ENCODE results near the gene CRELD2.

CRELD2 gene

DNA sequence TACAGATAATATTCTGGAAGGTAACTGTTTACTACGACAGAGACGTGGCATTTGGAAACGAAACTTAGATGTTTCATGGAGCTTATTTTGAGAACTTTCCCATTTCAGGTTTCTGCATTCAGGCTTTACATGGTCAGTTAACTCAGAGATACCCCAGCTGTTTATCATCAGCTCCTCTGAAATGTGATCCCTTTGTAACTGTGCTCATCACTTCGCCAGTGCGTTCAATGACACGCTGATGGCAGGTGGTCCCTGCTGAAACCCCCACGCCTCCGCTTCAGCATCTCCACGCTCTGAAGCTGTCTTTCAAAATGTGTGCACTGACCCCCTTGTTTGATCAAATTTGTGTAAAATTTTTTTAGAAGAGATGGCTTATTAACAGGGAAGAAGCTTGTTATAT is 30.7 kb upstream of the CRELD2 start:
- no peak for DNase-seq

DNA sequence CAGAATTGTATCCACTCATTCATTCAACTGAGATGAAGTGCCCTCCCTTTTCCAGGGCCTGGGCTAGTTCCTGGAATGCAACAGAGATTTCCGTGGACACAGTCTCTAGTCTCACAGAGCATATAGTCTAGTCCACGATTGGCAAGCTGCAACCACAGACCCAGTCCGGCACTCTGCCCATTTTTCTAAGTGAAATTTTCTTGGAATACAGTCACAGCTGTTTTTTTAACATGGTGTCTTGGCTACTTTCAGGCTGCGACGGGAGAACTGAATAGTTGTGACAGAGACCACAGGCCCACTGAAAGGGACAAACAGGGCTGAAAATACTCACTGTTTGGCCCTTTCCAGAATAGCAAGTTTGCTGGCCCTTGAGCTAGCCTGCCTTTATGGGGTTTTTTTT is 29.4 kb upstream of the CRELD2 start:
- no peak for DNase-seq

DNA sequence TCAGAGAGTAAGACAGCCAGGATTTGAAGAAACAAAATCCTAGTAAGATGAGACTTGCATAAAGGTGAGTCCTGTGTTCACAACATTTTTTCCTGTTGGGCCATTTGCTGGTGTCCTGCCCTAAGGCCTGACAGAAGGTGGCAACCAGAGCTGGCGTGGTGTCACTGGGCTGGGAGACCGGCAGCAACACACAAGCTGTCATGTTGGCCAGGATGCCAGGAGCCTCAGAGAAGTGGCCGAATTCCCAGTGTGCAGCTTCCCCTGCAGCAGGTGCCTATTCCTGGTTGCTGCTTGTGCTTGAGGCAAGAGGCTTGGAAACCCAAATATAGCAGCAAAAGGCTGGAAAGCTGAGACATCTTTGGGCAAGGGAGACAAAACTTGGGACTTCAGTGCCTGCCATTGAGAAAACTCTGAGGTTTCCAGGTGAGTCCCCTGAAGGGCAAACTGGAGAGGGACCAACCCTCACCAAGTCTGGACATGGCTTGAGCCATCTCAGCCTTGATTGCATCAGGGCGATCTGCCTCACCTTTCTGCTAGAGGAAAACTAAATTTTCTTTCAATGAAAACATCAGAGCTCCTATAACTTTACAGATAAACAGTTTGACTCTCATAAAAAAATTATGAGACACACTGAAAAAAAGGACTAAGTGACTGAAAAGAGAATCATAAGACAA is 26.1 kb upstream of the CRELD2 start:
- no peak for DNase-seq

DNA sequence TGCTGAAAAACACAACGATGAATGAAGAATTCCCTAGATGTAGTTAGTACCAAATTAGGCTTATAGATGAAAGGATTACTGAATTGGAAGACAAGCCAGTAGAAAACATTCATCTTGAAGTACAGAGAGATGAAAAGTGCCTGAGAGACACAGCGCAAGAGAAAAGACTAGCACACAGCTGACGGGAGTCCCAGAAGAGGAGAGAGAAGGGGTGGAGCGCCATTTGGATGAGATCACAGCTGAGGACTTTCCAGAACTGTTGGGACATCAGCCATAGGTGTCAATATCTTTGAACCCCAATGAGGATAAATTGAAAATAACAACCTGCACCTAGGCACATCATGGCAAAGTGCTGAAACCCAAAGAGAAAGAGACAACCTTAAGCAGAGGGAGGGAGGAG is 25.4 kb upstream of the CRELD2 start:
- DNase-seq: no peak

DNA sequence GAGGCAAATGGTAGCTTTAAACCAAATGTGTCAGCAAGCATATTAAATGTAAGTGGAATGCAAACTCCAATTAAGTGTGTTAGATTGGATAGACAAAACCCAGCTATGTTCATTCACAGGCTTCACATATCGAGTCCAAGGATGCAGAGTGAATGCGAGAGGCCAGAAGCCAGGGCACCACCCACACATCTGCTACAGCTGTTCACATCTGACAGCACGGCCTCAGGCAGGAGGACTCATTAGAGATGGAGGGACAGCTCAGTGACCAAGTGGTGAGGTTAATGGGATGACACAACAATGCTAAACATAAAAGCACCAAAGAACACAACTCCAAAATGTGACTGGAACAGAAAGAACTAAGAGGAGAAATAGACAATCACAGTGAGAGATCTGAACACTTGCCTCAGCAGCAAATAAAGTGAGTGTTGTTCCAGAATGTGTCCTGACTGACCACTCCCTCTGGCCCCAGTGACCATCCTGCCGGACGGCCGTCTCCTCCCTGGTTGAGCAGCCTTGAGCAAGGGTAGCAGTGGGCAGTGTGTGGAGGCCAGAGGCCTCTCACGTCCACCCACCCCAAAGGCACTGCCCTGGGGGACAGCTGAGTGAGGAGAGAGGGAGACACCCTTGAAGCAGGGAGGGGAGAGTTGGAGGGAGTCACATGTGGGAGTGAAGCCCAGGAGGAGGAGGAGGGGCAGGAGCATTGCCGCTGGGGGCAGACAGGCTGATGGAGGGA is 23.9 kb upstream of the CRELD2 start:
- no peak for DNase-seq

GRCh38 chr22:49896201-49896600 is 22.2 kb upstream of the CRELD2 start:
- no peak for DNase-seq

DNA sequence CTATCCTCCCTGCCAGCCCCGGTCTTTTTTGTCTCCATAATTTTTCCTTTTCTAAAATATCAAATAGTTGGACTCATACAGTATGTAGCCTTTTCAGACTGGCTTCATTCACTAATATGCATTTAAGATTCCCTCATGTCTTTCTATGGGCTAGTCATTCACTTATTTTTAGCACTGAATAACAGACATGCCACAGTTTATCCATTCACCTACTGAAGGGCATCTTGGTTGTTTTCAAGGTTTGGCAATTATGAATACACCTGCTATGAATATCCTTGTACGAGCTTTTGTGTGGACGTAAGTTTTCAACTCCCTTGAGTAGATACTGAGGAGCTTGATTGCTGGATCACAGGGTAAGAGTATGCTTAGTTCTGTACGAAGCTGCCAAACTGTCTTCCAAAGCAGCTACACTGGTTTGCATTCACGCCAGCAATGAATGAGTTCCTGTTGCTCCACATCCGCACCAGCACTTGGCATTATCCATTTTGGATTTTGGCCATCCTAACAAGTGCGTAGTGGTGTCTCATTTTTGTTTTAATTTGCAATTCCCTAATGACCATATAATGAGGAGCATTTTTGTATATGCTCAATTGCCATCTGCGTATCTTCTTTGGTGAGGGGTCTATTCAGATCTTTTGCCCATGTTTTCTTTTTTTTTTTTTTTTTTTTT is 21.3 kb upstream of the CRELD2 start:
- DNase-seq: no peak

GRCh38 chr22:49899530-49899929 is 18.9 kb upstream of the CRELD2 start:
- no peak for DNase-seq

DNA sequence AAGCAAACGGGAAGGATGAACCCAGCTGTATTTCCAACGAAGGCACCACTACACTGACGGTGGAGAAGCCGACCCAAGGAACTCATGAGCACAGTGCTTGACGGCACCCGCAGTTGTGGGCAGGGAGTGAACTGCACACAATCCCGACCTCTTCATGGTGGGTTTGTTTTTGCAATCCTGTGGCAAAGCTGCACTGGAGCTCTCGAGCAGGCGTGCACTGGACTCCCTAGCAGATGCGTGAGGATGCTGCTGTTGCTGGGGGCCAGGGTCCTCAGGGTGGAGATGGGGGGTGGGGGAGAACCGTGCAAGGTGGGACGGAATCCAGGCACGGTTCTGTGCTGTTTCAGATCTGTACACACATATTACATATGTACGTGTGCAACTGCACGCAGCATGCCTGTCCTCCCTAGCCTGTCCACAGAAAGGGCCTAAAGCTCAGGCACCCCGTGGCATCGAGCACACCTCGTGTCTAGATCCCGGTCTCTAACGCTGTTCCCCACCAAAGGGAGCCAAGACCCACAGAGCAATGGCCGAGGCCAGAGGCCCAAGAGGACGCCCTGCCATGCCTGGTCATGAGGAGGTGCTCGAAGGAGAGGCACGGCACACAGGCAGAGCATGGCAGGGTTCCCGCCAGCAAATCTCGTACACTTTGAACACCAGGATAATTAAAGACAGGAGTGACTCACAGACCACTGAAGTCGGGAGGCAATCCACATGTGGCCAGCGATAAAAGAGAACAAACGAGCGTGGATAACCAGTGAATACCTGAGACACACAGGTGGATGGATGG is 17.8 kb upstream of the CRELD2 start:
- no peak for DNase-seq

DNA sequence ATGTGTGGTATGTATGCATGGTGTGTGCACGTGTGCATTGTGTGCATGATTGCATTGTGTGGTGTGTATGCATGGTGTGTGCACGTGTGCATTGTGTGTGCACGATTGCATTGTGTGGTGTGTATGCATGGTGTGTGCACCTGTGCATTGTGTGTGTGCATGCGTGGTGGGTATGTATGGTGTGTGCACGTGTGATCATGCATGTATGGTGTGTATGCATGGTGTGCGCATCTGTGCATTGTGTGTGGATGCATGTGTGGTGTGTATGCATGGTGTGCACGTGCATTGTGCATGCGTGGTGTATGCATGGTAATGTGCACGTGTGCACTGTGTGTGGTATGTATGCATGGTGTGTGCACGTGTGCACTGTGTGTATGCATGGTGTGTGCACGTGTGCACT is 17.0 kb upstream of the CRELD2 start:
- no peak for DNase-seq

- peak; percentile 55 for DNase-seq
These were observed 15.0 kb upstream of the CRELD2 start for GRCh38 chr22:49903322-49904039.

DNA sequence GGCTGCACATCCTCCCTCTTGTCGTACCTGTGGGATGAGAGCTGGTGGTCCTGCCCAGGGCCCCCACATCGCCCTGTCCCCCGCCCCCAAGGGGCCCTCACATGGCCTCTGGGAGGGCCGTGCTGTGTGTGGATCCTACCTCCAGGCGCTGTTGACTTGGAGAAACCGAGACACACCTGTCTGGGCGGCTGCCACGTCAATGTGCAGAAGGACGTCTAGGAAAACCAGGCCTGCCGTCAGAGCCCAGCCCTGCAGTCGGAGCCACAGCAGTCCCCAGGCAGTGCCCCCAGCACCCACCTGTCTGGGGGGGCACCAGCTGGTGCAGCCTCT is 14.4 kb upstream of the CRELD2 start:
- DNase-seq: no peak

- no peak for DNase-seq
These were observed 13.0 kb upstream of the CRELD2 start for GRCh38 chr22:49905465-49905864.

DNA sequence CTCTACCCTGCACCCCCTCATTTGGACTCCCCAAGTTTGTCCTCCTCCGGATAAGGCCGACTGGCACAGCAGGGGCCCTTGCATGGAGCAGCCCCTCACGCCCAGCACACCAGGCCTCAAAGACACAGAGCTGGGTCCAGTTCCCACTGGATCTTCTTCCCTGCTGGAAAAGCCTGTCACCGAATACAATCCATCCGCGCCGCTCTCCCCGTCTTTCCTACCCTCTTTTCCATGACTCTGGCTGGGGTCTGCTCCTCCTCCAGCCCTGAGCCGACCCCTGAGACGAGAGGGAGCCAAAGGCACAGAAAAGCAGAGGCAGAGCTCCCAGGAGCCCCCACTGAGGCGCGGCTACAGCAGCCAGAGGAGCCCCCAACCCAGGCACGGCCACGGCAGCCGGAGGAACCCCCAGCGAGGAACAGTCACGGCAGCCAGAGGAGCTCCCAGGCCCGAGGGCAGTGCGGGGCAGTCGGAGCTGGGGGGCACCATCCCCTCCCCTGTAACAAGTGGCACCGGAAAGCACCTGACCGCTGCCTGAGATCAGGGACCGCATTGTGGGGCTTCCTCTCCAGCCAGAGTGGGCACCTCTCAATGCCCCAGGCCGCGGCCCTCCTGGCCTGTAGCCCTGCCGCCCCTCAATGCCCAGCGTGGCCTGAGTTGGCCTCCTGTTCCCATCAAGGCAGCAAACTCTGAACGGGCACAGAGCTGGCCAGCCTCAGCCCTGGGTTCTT is 12.2 kb upstream of the CRELD2 start:
- DNase-seq: no peak

GRCh38 chr22:49906799-49907290 is 11.6 kb upstream of the CRELD2 start:
- DNase-seq: no peak

DNA sequence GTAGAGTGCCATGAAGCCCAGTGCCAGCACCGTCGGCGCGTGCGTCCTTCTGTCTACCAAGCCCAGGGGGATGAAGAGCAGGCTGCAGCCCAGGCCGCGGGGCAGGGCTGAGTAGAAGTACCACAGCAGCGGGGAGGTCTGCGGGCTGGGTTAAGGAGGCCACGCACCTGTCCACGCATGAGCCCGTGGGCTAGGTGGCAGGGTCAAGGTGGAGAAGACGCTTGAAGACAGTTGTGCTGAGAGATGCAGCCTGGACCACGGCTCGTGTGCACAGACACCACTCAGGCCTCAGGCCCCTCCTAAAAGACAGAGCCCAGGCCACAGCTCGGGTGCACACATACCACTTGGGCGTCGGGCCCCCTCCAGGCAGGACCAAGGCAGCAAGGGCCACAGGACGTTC is 10.6 kb upstream of the CRELD2 start:
- no peak for DNase-seq

DNA sequence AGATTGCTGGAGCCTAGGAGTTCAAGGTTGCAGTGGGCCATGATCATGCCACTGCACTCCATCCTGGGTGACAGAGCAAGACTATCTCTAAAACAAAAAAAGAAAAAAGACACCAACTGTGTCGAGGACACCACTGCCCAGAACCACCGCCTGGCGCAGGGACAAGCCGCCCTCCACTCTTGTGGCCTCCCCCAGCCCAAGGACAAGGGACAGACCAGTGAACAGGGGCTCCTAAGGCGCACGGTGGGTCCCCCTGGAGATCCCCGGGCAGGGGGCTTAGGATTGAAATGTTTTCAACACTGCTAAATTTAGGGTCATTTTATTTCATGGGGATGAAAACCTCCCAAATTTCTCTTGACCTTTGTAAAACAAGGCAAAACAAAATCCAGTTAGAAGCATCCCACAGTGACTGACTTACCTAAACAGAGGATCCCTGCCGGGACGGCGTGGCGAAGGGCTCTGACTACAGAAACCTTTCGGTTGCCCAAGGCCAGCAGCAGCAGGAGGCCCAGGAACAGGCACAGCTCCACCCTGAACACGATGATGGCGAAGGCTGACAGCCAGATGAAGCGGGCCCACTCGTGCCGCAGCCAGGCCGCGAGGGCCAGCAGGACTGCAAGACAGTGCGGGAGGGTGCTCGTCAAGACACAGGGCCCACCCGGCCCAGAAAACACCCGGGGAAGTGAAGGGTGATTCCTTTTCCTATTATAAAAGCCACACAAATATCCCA is 8.8 kb upstream of the CRELD2 start:
- DNase-seq: no peak

DNA sequence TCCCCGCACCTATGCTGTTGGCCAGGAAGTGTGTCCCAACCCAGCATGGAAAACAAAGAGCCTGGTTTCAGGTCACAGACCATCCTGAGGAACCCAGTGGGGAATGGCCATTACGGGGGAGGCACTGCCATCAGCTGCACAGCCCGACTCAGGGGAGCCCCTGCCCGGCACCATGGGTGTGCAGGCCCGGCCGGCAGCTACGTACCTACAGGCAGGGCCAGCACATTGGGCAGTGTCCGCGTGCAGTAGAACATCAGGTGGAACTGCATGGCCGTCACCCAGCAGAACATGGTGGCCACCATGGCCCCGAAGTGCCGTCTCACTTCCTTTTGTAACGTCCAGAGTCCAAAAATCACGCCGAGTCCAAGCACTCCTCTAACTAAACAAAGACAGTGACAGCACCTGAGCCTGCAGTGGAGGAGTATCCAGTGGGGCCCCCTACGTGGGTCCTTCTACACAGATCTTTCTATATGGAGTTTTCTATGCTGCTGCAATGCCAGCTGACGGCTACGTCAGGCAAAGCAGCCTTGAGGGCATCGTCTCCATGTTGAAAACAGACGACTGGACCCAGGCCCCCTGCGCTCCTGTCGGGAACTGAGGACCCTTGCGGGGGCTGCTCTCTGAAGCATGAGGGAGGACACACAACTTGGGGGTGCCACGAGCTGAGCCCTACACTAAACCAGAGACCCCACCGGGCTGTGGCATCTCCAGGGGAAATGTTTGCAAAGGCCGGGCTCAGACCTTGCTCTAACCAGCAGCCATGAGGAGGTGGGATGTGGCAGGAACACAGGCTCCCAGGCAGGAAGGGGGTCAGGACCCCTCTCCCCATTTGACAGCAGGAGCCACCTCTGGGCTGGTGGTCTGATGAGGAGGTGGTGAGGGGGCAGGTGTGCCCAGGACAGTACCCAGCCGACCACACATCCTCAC is 7.9 kb upstream of the CRELD2 start:
- no peak for DNase-seq

DNA sequence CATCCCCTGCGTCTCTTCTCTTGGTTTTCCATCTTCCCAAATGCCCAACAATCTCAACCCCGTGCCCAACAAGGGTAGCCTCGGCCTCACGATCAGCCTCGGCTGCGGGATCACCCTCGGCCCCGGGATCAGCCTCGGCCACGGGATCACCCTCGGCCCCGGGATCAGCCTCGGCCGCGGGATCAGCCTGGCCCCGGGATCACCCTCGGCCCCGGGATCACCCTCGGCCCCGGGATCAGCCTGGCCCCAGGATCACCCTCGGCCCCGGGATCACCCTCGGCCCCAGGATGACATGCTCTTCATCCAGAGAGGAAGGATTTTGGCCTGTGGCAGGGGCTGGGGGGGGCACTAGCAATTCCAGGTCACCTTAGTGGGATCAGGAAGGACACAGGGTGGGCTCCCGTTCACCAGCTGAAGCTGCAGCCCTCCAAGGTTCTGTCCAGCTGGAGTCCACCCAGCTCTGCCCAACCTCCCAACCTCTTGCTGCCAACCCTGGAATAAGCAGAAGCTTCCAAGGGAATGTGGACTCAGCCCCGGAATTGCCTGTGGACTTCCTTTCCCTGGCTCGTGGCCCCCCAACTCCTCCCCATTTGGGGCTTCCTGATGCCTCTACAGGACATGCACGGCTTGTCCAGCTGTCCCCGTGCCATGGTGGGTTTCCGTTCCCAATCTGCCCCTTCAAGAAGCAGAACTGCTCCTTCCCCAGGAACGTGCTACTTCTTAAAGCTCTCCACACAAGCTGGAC is 6.4 kb upstream of the CRELD2 start:
- no peak for DNase-seq

All from NCI-H2107 (cell line).